IPS-15b (cell line): ENCODE measurements around the gene RAPGEF4.

ENCODE experiments used
- H3K27me3 ChIP-seq: one replicate; pipeline ENCODE4 v1.6.1; 2013; ENCODE audit warnings: low read length; ENCODE audit not compliant: control insufficient read depth, insufficient read depth
- H3K36me3 ChIP-seq: one replicate; pipeline ENCODE4 v1.6.1; 2013; ENCODE audit warnings: low read length; ENCODE audit not compliant: control insufficient read depth, insufficient read depth
- H3K4me1 ChIP-seq: one replicate; pipeline ENCODE4 v1.6.1; 2013; ENCODE audit warnings: mild to moderate bottlenecking, low read length; ENCODE audit not compliant: control insufficient read depth, insufficient read depth
- H3K4me3 ChIP-seq: one replicate; pipeline ENCODE4 v1.5.1; 2013; ENCODE audit warnings: low read depth, low read length
- H3K9ac ChIP-seq: one replicate; pipeline ENCODE4 v1.6.1; 2013; ENCODE audit warnings: low read depth, mild to moderate bottlenecking, low read length
- H3K9me3 ChIP-seq: one replicate; pipeline ENCODE4 v1.6.1; 2013; ENCODE audit warnings: mild to moderate bottlenecking, low read length; ENCODE audit not compliant: control insufficient read depth, insufficient read depth

RAPGEF4 gene

GRCh38 chr2:172834881-172835280 lies 99.2 kb downstream of the RAPGEF4 start:
- Histone ChIP-seq H3K27me3 (no peaks in the 10 kb centered on the region), H3K4me3 (no peak overlapping the region), H3K9ac (no peak overlapping the region), H3K9me3 (no peaks in the 10 kb centered on the region), H3K4me1 (no peaks in the 10 kb centered on the region), H3K36me3 (no peaks in the 10 kb centered on the region)

GRCh38 chr2:172836347-172836821 lies 100.7 kb downstream of the RAPGEF4 start:
- Histone ChIP-seq H3K27me3 (no peaks in the 10 kb centered on the region), H3K9me3 (no peaks in the 10 kb centered on the region), H3K36me3 (no peaks in the 10 kb centered on the region), H3K9ac (no peak overlapping the region), H3K4me3 (no peak overlapping the region), H3K4me1 (no peaks in the 10 kb centered on the region)

- Histone ChIP-seq H3K4me3 (no peak overlapping the region), H3K27me3 (no peaks in the 10 kb centered on the region), H3K9ac (no peak overlapping the region), H3K9me3 (no peaks in the 10 kb centered on the region), H3K4me1 (no peaks in the 10 kb centered on the region), H3K36me3 (no peaks in the 10 kb centered on the region)
These were observed 101.2 kb downstream of the RAPGEF4 start for GRCh38 chr2:172836827-172837226.

GRCh38 chr2:172839446-172839845 lies 103.8 kb downstream of the RAPGEF4 start:
- H3K4me3 ChIP-seq, result no peak overlapping the region
- H3K9me3 ChIP-seq, result no peaks in the 10 kb centered on the region
- no peak overlapping the region for H3K9ac ChIP-seq
- no peaks in the 10 kb centered on the region for H3K27me3 ChIP-seq
- H3K36me3 ChIP-seq, result no peaks in the 10 kb centered on the region
- H3K4me1 ChIP-seq, result no peaks in the 10 kb centered on the region

GRCh38 chr2:172842511-172843265 lies 107.0 kb downstream of the RAPGEF4 start:
- H3K9me3 ChIP-seq, result no peaks in the 10 kb centered on the region
- no peak overlapping the region for H3K4me3 ChIP-seq

DNA sequence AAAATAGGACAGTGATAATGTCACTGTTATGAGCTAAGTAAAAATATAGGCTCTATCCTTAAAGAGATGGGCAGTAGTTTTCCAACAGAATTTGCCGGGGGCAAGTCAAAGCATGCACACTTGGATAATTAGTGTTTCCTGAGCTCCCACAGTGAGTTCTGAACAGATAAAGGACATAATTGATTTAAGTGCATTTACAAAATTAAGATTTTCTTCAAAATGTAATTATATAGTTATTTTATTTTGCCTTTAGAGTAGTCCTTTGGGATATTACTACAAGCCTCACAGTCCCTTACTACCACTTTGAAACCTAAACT lies 107.6 kb downstream of the RAPGEF4 start:
- H3K4me3 ChIP-seq, result no peak overlapping the region
- H3K9ac ChIP-seq, result no peak overlapping the region
- no peaks in the 10 kb centered on the region for H3K36me3 ChIP-seq
- H3K27me3 ChIP-seq, result no peaks in the 10 kb centered on the region
- H3K4me1 ChIP-seq, result no peaks in the 10 kb centered on the region
- H3K9me3 ChIP-seq, result no peaks in the 10 kb centered on the region

More at GRCh38 chr2:172842511-172843265, 107.0 kb downstream of the RAPGEF4 start:
- H3K27me3 ChIP-seq, result no peaks in the 10 kb centered on the region
- no peak overlapping the region for H3K9ac ChIP-seq
- H3K36me3 ChIP-seq, result no peaks in the 10 kb centered on the region
- no peaks in the 10 kb centered on the region for H3K4me1 ChIP-seq

- no peaks in the 10 kb centered on the region for H3K36me3 ChIP-seq
- no peaks in the 10 kb centered on the region for H3K4me1 ChIP-seq
- no peak overlapping the region for H3K4me3 ChIP-seq
- no peaks in the 10 kb centered on the region for H3K27me3 ChIP-seq
- H3K9me3 ChIP-seq, result no peaks in the 10 kb centered on the region
- no peak overlapping the region for H3K9ac ChIP-seq
These were observed 108.5 kb downstream of the RAPGEF4 start for GRCh38 chr2:172843902-172844715.

DNA sequence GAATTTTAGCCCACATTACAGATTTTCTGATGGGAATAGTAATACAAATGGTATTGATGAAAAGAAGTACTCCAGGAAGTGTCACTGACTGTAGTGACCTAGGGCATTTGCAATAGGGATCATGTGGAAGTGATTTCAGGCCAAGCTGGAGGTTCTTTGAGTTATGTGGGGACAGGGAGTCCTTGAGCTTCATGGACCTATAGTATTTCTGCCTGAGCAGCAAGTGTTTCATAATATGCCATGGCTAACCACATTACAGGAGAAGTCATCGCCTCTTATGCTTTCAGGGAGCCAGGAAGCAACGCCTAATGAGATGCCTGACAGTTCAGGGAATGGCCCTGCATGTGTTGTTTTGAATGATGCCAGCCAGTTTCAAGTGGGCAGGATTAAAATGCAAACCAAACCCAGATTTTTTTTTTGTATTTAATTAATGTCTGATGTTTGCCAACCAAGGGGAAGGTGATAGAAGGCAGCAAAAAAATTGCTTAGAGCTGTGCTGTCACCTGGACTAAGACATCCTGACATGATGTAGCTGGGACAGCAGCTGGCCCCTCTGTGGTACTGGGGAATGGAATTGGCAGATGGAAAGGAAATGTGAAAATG lies 109.5 kb downstream of the RAPGEF4 start:
- no peaks in the 10 kb centered on the region for H3K36me3 ChIP-seq
- H3K9me3 ChIP-seq, result no peaks in the 10 kb centered on the region
- no peak overlapping the region for H3K9ac ChIP-seq
- no peaks in the 10 kb centered on the region for H3K4me1 ChIP-seq
- no peak overlapping the region for H3K4me3 ChIP-seq
- H3K27me3 ChIP-seq, result no peaks in the 10 kb centered on the region

GRCh38 chr2:172846551-172846950 lies 110.9 kb downstream of the RAPGEF4 start:
- Histone ChIP-seq H3K4me3 (no peak overlapping the region), H3K36me3 (no peaks in the 10 kb centered on the region), H3K9ac (no peak overlapping the region), H3K4me1 (no peaks in the 10 kb centered on the region), H3K27me3 (no peaks in the 10 kb centered on the region), H3K9me3 (no peaks in the 10 kb centered on the region)

DNA sequence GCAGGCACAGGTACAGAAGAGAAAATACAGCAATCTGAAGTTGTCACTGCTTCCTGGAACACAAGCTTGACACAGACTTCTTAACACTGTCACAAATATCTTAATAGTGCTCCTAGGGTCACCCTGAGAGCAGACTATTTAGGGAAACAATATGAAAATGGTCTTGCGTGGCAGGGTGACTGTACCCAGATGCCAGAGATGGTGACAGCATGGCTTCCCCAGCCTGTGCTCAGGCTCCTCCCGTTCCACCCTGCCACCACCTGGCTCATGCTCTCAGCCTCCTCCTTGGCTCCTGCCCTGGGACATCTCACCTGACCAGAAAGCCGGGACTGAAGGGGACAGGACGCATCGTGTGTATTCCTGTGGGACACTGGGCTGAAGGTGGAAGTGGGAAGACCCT lies 111.5 kb downstream of the RAPGEF4 start:
- H3K9me3 ChIP-seq, result no peaks in the 10 kb centered on the region
- no peaks in the 10 kb centered on the region for H3K36me3 ChIP-seq
- no peak overlapping the region for H3K4me3 ChIP-seq
- no peak overlapping the region for H3K9ac ChIP-seq
- H3K4me1 ChIP-seq, result no peaks in the 10 kb centered on the region
- H3K27me3 ChIP-seq, result no peaks in the 10 kb centered on the region

DNA sequence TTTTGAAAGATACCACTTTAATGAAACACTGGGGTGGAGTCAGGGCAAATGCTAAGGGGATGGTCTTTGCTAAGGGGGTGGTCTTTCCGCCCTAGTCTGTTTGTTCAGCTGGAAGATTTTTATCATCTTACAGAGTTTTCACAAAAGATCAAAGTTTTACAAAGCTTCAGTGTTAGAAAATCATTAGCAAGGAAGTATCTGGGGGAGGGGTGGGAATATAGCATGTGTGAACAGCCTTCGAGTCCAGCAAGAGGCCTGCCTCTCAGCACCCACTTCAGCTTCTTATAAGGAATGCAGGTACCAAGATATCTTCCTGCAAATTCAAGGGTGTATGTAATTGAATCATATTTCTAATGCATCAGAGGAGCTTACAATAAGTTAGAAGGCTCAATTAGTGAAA lies 112.9 kb downstream of the RAPGEF4 start:
- no peaks in the 10 kb centered on the region for H3K36me3 ChIP-seq
- H3K9ac ChIP-seq, result no peak overlapping the region
- no peak overlapping the region for H3K4me3 ChIP-seq
- H3K27me3 ChIP-seq, result no peaks in the 10 kb centered on the region
- no peaks in the 10 kb centered on the region for H3K4me1 ChIP-seq
- no peaks in the 10 kb centered on the region for H3K9me3 ChIP-seq
